Neuronal stem cell (in vitro differentiated cells): Measurements from ENCODE around the gene SULT1A2.
"Not testable (repeated sequence)": the region's sequence is repeated elsewhere in the genome, so short reads cannot be mapped to it uniquely, and the experiment has no call there.

Experiments
- DNase-seq: peaks from one replicate; pipeline ENCODE4 v3.0.0-alpha.2; 2013; ENCODE audit warnings: low spot score
- H2AFZ ChIP-seq: one replicate; pipeline ENCODE4 v1.6.1; 2013; ENCODE audit warnings: mild to moderate bottlenecking, low read length, inconsistent platforms
- H2AK5ac ChIP-seq: 2 replicates; pipeline ENCODE4 v1.6.1; 2013; ENCODE audit warnings: low read depth, mild to moderate bottlenecking, inconsistent platforms, low read length, moderate library complexity, mixed read lengths
- H2BK120ac ChIP-seq: 2 replicates; pipeline ENCODE4 v1.6.1; 2013; ENCODE audit warnings: low read depth, mild to moderate bottlenecking, inconsistent platforms, low read length, moderate library complexity, mixed read lengths
- H2BK12ac ChIP-seq: one replicate; pipeline ENCODE4 v1.6.1; 2013; ENCODE audit warnings: low read length, inconsistent platforms
- H2BK15ac ChIP-seq: 2 replicates; pipeline ENCODE4 v1.6.1; 2013; ENCODE audit warnings: mild to moderate bottlenecking, low read length, inconsistent platforms, mixed read lengths
- H2BK5ac ChIP-seq: one replicate; pipeline ENCODE4 v1.6.1; 2013; ENCODE audit warnings: inconsistent platforms, mild to moderate bottlenecking, low read length, moderate library complexity
- H3K14ac ChIP-seq: one replicate; pipeline ENCODE4 v1.6.1; 2013; ENCODE audit warnings: low read length, inconsistent platforms
- H3K18ac ChIP-seq: 2 replicates; pipeline ENCODE4 v1.6.1; 2013; ENCODE audit warnings: low read length, inconsistent platforms
- H3K23ac ChIP-seq: 2 replicates; pipeline ENCODE4 v1.6.1; 2013; ENCODE audit warnings: low read depth, mild to moderate bottlenecking, mixed read lengths, low read length, inconsistent platforms; ENCODE audit not compliant: poor library complexity
- H3K27ac ChIP-seq: replicated peaks from 3 replicates; pipeline ENCODE4 v1.5.1; 2013; ENCODE audit warnings: low read length, inconsistent platforms
- H3K27me3 ChIP-seq, 3 experiments: 2 replicates each; pipeline ENCODE4 v1.6.1; 2013; ENCODE audit warnings: low read length in 3 of 3, mild to moderate bottlenecking in 2 of 3, inconsistent platforms in 1 of 3, low read depth in 1 of 3, mixed read lengths in 1 of 3, moderate library complexity in 1 of 3; ENCODE audit not compliant: control insufficient read depth in 3 of 3, insufficient read depth in 3 of 3
- H3K36me3 ChIP-seq, 2 donors: replicated peaks in 1 of 2; 2 replicates each; pipeline ENCODE4 v1.6.1; 2013; ENCODE audit warnings: low read length in 2 of 2; ENCODE audit not compliant: control insufficient read depth in 2 of 2, insufficient read depth in 2 of 2
- H3K4ac ChIP-seq: 2 replicates; pipeline ENCODE4 v1.6.1; 2013; ENCODE audit warnings: inconsistent platforms, mild to moderate bottlenecking, low read length, moderate library complexity
- H3K4me1 ChIP-seq, 2 donors: 1 replicate in 1 of 2; 2 replicates in 1 of 2; pipeline ENCODE4 v1.6.1; 2013; ENCODE audit warnings: low read length in 2 of 2, low read depth in 1 of 2; ENCODE audit not compliant: control insufficient read depth in 2 of 2, insufficient read depth in 1 of 2
- H3K4me2 ChIP-seq: one replicate; pipeline ENCODE4 v1.6.1; 2013; ENCODE audit warnings: mild to moderate bottlenecking, low read length, inconsistent platforms; ENCODE audit not compliant: insufficient read depth, poor library complexity, severe bottlenecking
- H3K4me3 ChIP-seq, 2 donors: 2 replicates each; pipeline ENCODE4 v1.5.1; 2013; ENCODE audit warnings: low read length in 2 of 2, mild to moderate bottlenecking in 2 of 2, inconsistent platforms in 1 of 2, moderate library complexity in 1 of 2
- H3K79me1 ChIP-seq: one replicate; pipeline ENCODE4 v1.6.1; 2013; ENCODE audit warnings: low read depth, mild to moderate bottlenecking, inconsistent platforms, low read length, moderate library complexity
- H3K9ac ChIP-seq: one replicate; pipeline ENCODE4 v1.6.1; 2013; ENCODE audit warnings: mild to moderate bottlenecking, low read depth, low read length, inconsistent platforms; ENCODE audit not compliant: poor library complexity
- H3K9me3 ChIP-seq, 2 donors: replicated peaks in 1 of 2; 2 replicates each; pipeline versions ENCODE3 to v1.6.1; 2013; ENCODE audit warnings: low read length in 2 of 2, mild to moderate bottlenecking in 2 of 2, inconsistent platforms in 1 of 2, low read depth in 1 of 2, mixed read lengths in 1 of 2, moderate library complexity in 1 of 2; ENCODE audit not compliant: control insufficient read depth in 2 of 2, insufficient read depth in 1 of 2
- H4K8ac ChIP-seq: one replicate; pipeline ENCODE4 v1.6.1; 2013; ENCODE audit warnings: low read depth, mild to moderate bottlenecking, inconsistent platforms, low read length, moderate library complexity
- H4K91ac ChIP-seq: one replicate; pipeline ENCODE4 v1.6.1; 2013; ENCODE audit warnings: low read length, low read depth, mild to moderate bottlenecking, inconsistent platforms; ENCODE audit not compliant: poor library complexity
- WGBS, 2 donors: extraction: QIAGEN DNeasy Blood & Tissue Kit; methylation state at CpG; one replicate each; pipeline ENCODE4 v1.1.7; 2013; ENCODE audit warnings: missing lambda C conversion rate in 2 of 2, mixed read lengths in 1 of 2; ENCODE audit not compliant: insufficient read length in 2 of 2, insufficient replicate concordance in 1 of 2; ENCODE audit errors: extremely low coverage in 2 of 2; 5-methylcytosine and 5-hydroxymethylcytosine counted together

Gene SULT1A2

GRCh38 chr16:28545964-28546363 lies 50.9 kb downstream of the SULT1A2 start:
- no CpG with 5 or more reads among the region's 7 CpGs for WGBS, 2 donors

GRCh38 chr16:28544998-28545397 lies 51.9 kb downstream of the SULT1A2 start:
- Histone ChIP-seq H3K27me3 (no peaks in the 10 kb centered on the region), H2BK120ac (no peak overlapping the region), H2BK15ac (no peak overlapping the region), H3K79me1 (peaks cover 1% of the 10 kb centered on the region), H3K4me2 (no peak overlapping the region), H3K9me3 (no peaks in the 10 kb centered on the region), H4K91ac (no peak overlapping the region), H3K18ac (no peak overlapping the region), H3K23ac (no peak overlapping the region), H3K4me3 (no peak overlapping the region), H2BK12ac (no peak overlapping the region), H2BK5ac (no peak overlapping the region), H2AK5ac (no peak overlapping the region), H3K4ac (no peak overlapping the region), H3K9ac (no peak overlapping the region), H3K14ac (no peak overlapping the region), H3K27ac (no peak overlapping the region), H2AFZ (no peak overlapping the region), H3K4me1 (no peaks in the 10 kb centered on the region), H3K36me3 (no peaks in the 10 kb centered on the region), H4K8ac (no peak overlapping the region)
- no peak for DNase-seq
- WGBS, 2 donors, result no CpG with 5 or more reads among the region's 3 CpGs

More at GRCh38 chr16:28545964-28546363, 50.9 kb downstream of the SULT1A2 start:
- H3K23ac ChIP-seq, H2BK15ac ChIP-seq, H3K4me2 ChIP-seq, H3K9me3 ChIP-seq, H3K18ac ChIP-seq, H3K79me1 ChIP-seq, H3K4ac ChIP-seq, H3K14ac ChIP-seq, H3K27me3 ChIP-seq, DNase-seq, H4K91ac ChIP-seq, H2BK120ac ChIP-seq, H3K36me3 ChIP-seq, H2BK5ac ChIP-seq, H2AK5ac ChIP-seq, H3K4me3 ChIP-seq, H3K27ac ChIP-seq, H3K4me1 ChIP-seq, H3K9ac ChIP-seq, H4K8ac ChIP-seq, H2AFZ ChIP-seq, H2BK12ac ChIP-seq: not testable (repeated sequence)

- H4K91ac ChIP-seq, result no peak overlapping the region
- no peak overlapping the region for H3K27ac ChIP-seq
- peak overlapping the region; percentile 22 for H2AFZ ChIP-seq
- H3K27me3 ChIP-seq, result no peaks in the 10 kb centered on the region
- no peak overlapping the region for H2BK15ac ChIP-seq
- H2BK12ac ChIP-seq, result no peak overlapping the region
- H2AK5ac ChIP-seq, result no peak overlapping the region
- no peak overlapping the region for H3K14ac ChIP-seq
- H3K79me1 ChIP-seq, result peaks cover 1% of the 10 kb centered on the region
- WGBS, 2 donors, result no CpG with 5 or more reads among the region's 7 CpGs
- H3K23ac ChIP-seq, result no peak overlapping the region
- no peaks in the 10 kb centered on the region for H3K9me3 ChIP-seq
- H3K36me3 ChIP-seq, result no peaks in the 10 kb centered on the region
- H2BK5ac ChIP-seq, result no peak overlapping the region
- H3K4ac ChIP-seq, result no peak overlapping the region
- no peak overlapping the region for H3K18ac ChIP-seq
- no peaks in the 10 kb centered on the region for H3K4me1 ChIP-seq
- no peak for DNase-seq
- H2BK120ac ChIP-seq, result no peak overlapping the region
- no peak overlapping the region for H4K8ac ChIP-seq
- H3K4me3 ChIP-seq, result no peak overlapping the region
- no peak overlapping the region for H3K4me2 ChIP-seq
- no peak overlapping the region for H3K9ac ChIP-seq
These were observed 53.8 kb downstream of the SULT1A2 start for GRCh38 chr16:28543072-28543471.

- H3K4me1 ChIP-seq, result no peaks in the 10 kb centered on the region
- WGBS, 2 donors, result no CpG with 5 or more reads among the region's 7 CpGs
These were observed 54.2 kb downstream of the SULT1A2 start for GRCh38 chr16:28542646-28543045.

More at GRCh38 chr16:28542646-28543045, 54.2 kb downstream of the SULT1A2 start:
- no peak overlapping the region for H2BK5ac ChIP-seq
- H4K91ac ChIP-seq, result no peak overlapping the region
- H2AK5ac ChIP-seq, result no peak overlapping the region
- no peak for DNase-seq
- H2AFZ ChIP-seq, result peak overlapping the region; percentile 22
- no peak overlapping the region for H2BK12ac ChIP-seq
- H3K4me3 ChIP-seq, result no peak overlapping the region
- no peak overlapping the region for H4K8ac ChIP-seq
- H3K27ac ChIP-seq, result no peak overlapping the region
- no peaks in the 10 kb centered on the region for H3K36me3 ChIP-seq
- no peak overlapping the region for H3K4ac ChIP-seq
- H3K27me3 ChIP-seq, result no peaks in the 10 kb centered on the region
- no peaks in the 10 kb centered on the region for H3K9me3 ChIP-seq
- H3K4me2 ChIP-seq, result no peak overlapping the region
- peak overlapping the region; percentile 50 for H3K9ac ChIP-seq
- peaks cover 1% of the 10 kb centered on the region for H3K79me1 ChIP-seq
- no peak overlapping the region for H2BK120ac ChIP-seq
- no peak overlapping the region for H3K18ac ChIP-seq
- no peak overlapping the region for H2BK15ac ChIP-seq
- H3K14ac ChIP-seq, result no peak overlapping the region
- H3K23ac ChIP-seq, result no peak overlapping the region
